Trophoblast cell (in vitro differentiated cells and primary cell): ENCODE results near the gene TEX55.

Experiments used
- DNase-seq, 2 donors: peaks; one replicate each; pipeline ENCODE4 v3.0.0-alpha.2; 2016
- H2AFZ ChIP-seq: 2 replicates; pipeline ENCODE4 v1.6.1; 2013; ENCODE audit warnings: low read length, moderate library complexity, mild to moderate bottlenecking; ENCODE audit not compliant: insufficient read depth, poor library complexity
- H2AK5ac ChIP-seq: 2 replicates; pipeline ENCODE4 v1.6.1; 2013; ENCODE audit warnings: mild to moderate bottlenecking, low read length
- H2BK120ac ChIP-seq: 2 replicates; pipeline ENCODE4 v1.6.1; 2013; ENCODE audit warnings: low read length, mild to moderate bottlenecking, moderate library complexity; ENCODE audit not compliant: insufficient read depth, poor library complexity
- H2BK12ac ChIP-seq: 2 replicates; pipeline ENCODE4 v1.6.1; 2013; ENCODE audit warnings: mild to moderate bottlenecking, low read length, moderate library complexity
- H2BK5ac ChIP-seq: 2 replicates; pipeline ENCODE4 v1.6.1; 2013; ENCODE audit warnings: low read length, low read depth, moderate library complexity, mild to moderate bottlenecking; ENCODE audit not compliant: poor library complexity
- H3K14ac ChIP-seq: 2 replicates; pipeline ENCODE4 v1.6.1; 2013; ENCODE audit warnings: mild to moderate bottlenecking, low read length
- H3K18ac ChIP-seq: 2 replicates; pipeline ENCODE4 v1.6.1; 2013; ENCODE audit warnings: mild to moderate bottlenecking, low read length
- H3K23ac ChIP-seq: 2 replicates; pipeline ENCODE4 v1.6.1; 2013; ENCODE audit warnings: low read length
- H3K27ac ChIP-seq: 2 replicates; pipeline ENCODE4 v1.5.1; 2013; ENCODE audit warnings: low read depth, mild to moderate bottlenecking, inconsistent platforms, low read length, moderate library complexity
- H3K27me3 ChIP-seq: 2 replicates; pipeline ENCODE4 v1.6.1; 2013; ENCODE audit warnings: inconsistent platforms, mild to moderate bottlenecking, low read length, moderate library complexity; ENCODE audit not compliant: insufficient read depth
- H3K36me3 ChIP-seq, 2 experiments: 1 replicate in 1 of 2; 2 replicates in 1 of 2; pipeline ENCODE4 v1.6.1; 2013; ENCODE audit warnings: low read length in 2 of 2, mild to moderate bottlenecking in 2 of 2, moderate library complexity in 1 of 2; ENCODE audit not compliant: insufficient read depth in 2 of 2, control insufficient read depth in 1 of 2
- H3K4ac ChIP-seq: 2 replicates; pipeline ENCODE4 v1.6.1; 2013; ENCODE audit warnings: low read depth, mild to moderate bottlenecking, low read length, moderate library complexity
- H3K4me1 ChIP-seq, 2 experiments: 1 replicate in 1 of 2; 2 replicates in 1 of 2; pipeline ENCODE4 v1.6.1; 2013; ENCODE audit warnings: low read length in 2 of 2, mild to moderate bottlenecking in 2 of 2, moderate library complexity in 1 of 2; ENCODE audit not compliant: insufficient read depth in 2 of 2, control insufficient read depth in 1 of 2
- H3K4me2 ChIP-seq: 2 replicates; pipeline ENCODE4 v1.6.1; 2013; ENCODE audit warnings: inconsistent platforms, mild to moderate bottlenecking, low read length, moderate library complexity
- H3K4me3 ChIP-seq: 2 replicates; pipeline ENCODE4 v1.5.1; 2013; ENCODE audit warnings: mild to moderate bottlenecking, low read depth, low read length, inconsistent platforms
- H3K79me1 ChIP-seq: one replicate; pipeline ENCODE4 v1.6.1; 2013; ENCODE audit warnings: low read length
- H3K79me2 ChIP-seq: 2 replicates; pipeline ENCODE4 v1.6.1; 2013; ENCODE audit warnings: low read length, mild to moderate bottlenecking; ENCODE audit not compliant: control insufficient read depth, insufficient read depth, poor library complexity
- H3K9ac ChIP-seq: 2 replicates; pipeline ENCODE4 v1.6.1; 2013; ENCODE audit warnings: mild to moderate bottlenecking, low read length
- H3K9me3 ChIP-seq: 2 replicates; pipeline ENCODE4 v1.6.1; 2013; ENCODE audit warnings: low read depth, mild to moderate bottlenecking, control low read depth, inconsistent platforms, low read length; ENCODE audit not compliant: insufficient read depth
- H4K12ac ChIP-seq: 2 replicates; pipeline ENCODE4 v1.6.1; 2013; ENCODE audit warnings: low read depth, mild to moderate bottlenecking, low read length, moderate library complexity
- H4K8ac ChIP-seq: 2 replicates; pipeline ENCODE4 v1.6.1; 2013; ENCODE audit warnings: low read depth, mild to moderate bottlenecking, low read length, moderate library complexity
- H4K91ac ChIP-seq: one replicate; pipeline ENCODE4 v1.6.1; 2013; ENCODE audit warnings: low read depth, mild to moderate bottlenecking, low read length, moderate library complexity
- WGBS: extraction: QIAGEN DNeasy Blood & Tissue Kit; methylation state at CpG from one replicate; pipeline ENCODE4 v1.1.7; 2013; ENCODE audit warnings: missing lambda C conversion rate; ENCODE audit not compliant: insufficient read length, insufficient coverage; ENCODE audit errors: extremely low coverage; 5-methylcytosine and 5-hydroxymethylcytosine counted together

Gene TEX55

GRCh38 chr3:119157971-119158370 is 12.0 kb downstream of the TEX55 start:
- Histone ChIP-seq H3K4ac (no peak overlapping the region), H3K4me1 (no peaks in the 10 kb centered on the region), H4K8ac (no peak overlapping the region), H3K9me3 (peaks cover 2% of the 10 kb centered on the region), H2BK12ac (no peak overlapping the region), H3K36me3 (no peaks in the 10 kb centered on the region), H3K23ac (no peak overlapping the region), H4K12ac (no peak overlapping the region), H2AK5ac (no peak overlapping the region), H3K4me3 (no peak overlapping the region), H3K27ac (no peak overlapping the region), H2BK120ac (no peak overlapping the region), H3K79me1 (no peaks in the 10 kb centered on the region), H3K79me2 (no peaks in the 10 kb centered on the region), H4K91ac (no peak overlapping the region), H3K9ac (no peak overlapping the region), H3K18ac (no peak overlapping the region), H2AFZ (no peak overlapping the region), H2BK5ac (no peak overlapping the region), H3K4me2 (no peak overlapping the region), H3K14ac (no peak overlapping the region), H3K27me3 (no peaks in the 10 kb centered on the region)
- WGBS: no CpG with 5 or more reads among the region's 2 CpGs
- peak in 1 of 2 donors; percentile 30 for DNase-seq

DNA sequence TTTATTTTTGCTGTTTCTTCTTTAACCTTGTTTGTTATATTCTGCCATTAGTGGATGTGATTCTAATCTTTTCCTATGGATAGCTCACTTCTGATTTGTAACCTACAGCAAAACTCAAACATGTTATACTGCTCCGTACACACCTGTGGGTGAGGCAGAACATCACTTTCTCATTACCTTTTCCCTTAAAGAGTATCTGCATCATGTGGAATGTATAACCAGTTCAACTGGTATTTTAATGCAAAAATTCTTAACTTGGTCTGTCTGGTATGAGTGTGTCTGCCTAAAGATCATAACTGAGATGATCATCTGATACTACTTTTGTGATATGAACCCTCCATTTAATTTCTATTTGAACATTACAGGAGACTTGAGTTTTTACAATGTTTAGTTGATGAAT is 14.4 kb downstream of the TEX55 start:
- no peak overlapping the region for H2BK5ac ChIP-seq
- no peak overlapping the region for H2BK12ac ChIP-seq
- no peaks in the 10 kb centered on the region for H3K79me2 ChIP-seq
- DNase-seq: peak; percentile 63 to 94
- no peaks in the 10 kb centered on the region for H3K4me1 ChIP-seq
- no peak overlapping the region for H3K23ac ChIP-seq
- H3K14ac ChIP-seq: no peak overlapping the region
- no peak overlapping the region for H4K12ac ChIP-seq
- no CpG with 5 or more reads among the region's 1 CpG for WGBS
- H4K8ac ChIP-seq: no peak overlapping the region
- no peak overlapping the region for H3K18ac ChIP-seq
- H4K91ac ChIP-seq: no peak overlapping the region
- H2AFZ ChIP-seq: no peak overlapping the region
- no peak overlapping the region for H3K27ac ChIP-seq
- H3K27me3 ChIP-seq: no peaks in the 10 kb centered on the region
- H3K4ac ChIP-seq: no peak overlapping the region
- peaks cover 6% of the 10 kb centered on the region for H3K9me3 ChIP-seq
- no peak overlapping the region for H3K9ac ChIP-seq
- no peak overlapping the region for H3K4me3 ChIP-seq
- no peaks in the 10 kb centered on the region for H3K79me1 ChIP-seq
- H3K36me3 ChIP-seq: no peaks in the 10 kb centered on the region
- no peak overlapping the region for H3K4me2 ChIP-seq
- no peak overlapping the region for H2BK120ac ChIP-seq
- no peak overlapping the region for H2AK5ac ChIP-seq

GRCh38 chr3:119160815-119161214 is 14.8 kb downstream of the TEX55 start:
- Histone ChIP-seq H3K27ac (no peak overlapping the region), H2AK5ac (no peak overlapping the region), H3K14ac (no peak overlapping the region), H3K4me1 (no peaks in the 10 kb centered on the region), H3K79me2 (no peaks in the 10 kb centered on the region), H3K23ac (no peak overlapping the region), H4K91ac (no peak overlapping the region), H2BK120ac (no peak overlapping the region), H3K9me3 (peaks cover 6% of the 10 kb centered on the region), H2BK12ac (no peak overlapping the region), H4K8ac (no peak overlapping the region), H2BK5ac (no peak overlapping the region), H3K27me3 (no peaks in the 10 kb centered on the region), H2AFZ (no peak overlapping the region), H3K4me3 (no peak overlapping the region), H3K9ac (no peak overlapping the region), H3K4ac (no peak overlapping the region), H3K4me2 (no peak overlapping the region), H3K79me1 (no peaks in the 10 kb centered on the region), H3K18ac (no peak overlapping the region), H3K36me3 (no peaks in the 10 kb centered on the region), H4K12ac (no peak overlapping the region)
- DNase-seq: peak in 1 of 2 donors; percentile 64
- WGBS: no CpG with 5 or more reads among the region's 1 CpG

- Histone ChIP-seq H2AK5ac (no peak overlapping the region), H3K4me1 (no peaks in the 10 kb centered on the region), H4K12ac (no peak overlapping the region), H3K18ac (no peak overlapping the region), H2BK120ac (no peak overlapping the region), H3K27ac (no peak overlapping the region), H2BK5ac (no peak overlapping the region), H3K14ac (no peak overlapping the region), H3K36me3 (no peaks in the 10 kb centered on the region), H3K9ac (no peak overlapping the region), H3K79me1 (no peaks in the 10 kb centered on the region), H2AFZ (no peak overlapping the region), H3K79me2 (no peaks in the 10 kb centered on the region), H4K8ac (no peak overlapping the region), H3K4me3 (no peak overlapping the region), H3K4me2 (no peak overlapping the region), H3K9me3 (peaks cover 6% of the 10 kb centered on the region), H4K91ac (no peak overlapping the region), H3K27me3 (no peaks in the 10 kb centered on the region), H2BK12ac (no peak overlapping the region), H3K23ac (no peak overlapping the region), H3K4ac (no peak overlapping the region)
- peak; percentile 44 to 80 for DNase-seq
- no CpG with 5 or more reads among the region's 2 CpGs for WGBS
Observed at GRCh38 chr3:119161240-119161639, 15.3 kb downstream of the TEX55 start.
